ENCODE results near the gene TIMM44. TPM values are rescaled to one million over a fixed set of nuclear protein-coding genes. Genes with fewer than 3 reads are reported as not detected.

Gene TIMM44
- total and polyA plus RNA-seq, 4 donors, result 17.7 to 35.8 (median 26.6) TPM

DNA sequence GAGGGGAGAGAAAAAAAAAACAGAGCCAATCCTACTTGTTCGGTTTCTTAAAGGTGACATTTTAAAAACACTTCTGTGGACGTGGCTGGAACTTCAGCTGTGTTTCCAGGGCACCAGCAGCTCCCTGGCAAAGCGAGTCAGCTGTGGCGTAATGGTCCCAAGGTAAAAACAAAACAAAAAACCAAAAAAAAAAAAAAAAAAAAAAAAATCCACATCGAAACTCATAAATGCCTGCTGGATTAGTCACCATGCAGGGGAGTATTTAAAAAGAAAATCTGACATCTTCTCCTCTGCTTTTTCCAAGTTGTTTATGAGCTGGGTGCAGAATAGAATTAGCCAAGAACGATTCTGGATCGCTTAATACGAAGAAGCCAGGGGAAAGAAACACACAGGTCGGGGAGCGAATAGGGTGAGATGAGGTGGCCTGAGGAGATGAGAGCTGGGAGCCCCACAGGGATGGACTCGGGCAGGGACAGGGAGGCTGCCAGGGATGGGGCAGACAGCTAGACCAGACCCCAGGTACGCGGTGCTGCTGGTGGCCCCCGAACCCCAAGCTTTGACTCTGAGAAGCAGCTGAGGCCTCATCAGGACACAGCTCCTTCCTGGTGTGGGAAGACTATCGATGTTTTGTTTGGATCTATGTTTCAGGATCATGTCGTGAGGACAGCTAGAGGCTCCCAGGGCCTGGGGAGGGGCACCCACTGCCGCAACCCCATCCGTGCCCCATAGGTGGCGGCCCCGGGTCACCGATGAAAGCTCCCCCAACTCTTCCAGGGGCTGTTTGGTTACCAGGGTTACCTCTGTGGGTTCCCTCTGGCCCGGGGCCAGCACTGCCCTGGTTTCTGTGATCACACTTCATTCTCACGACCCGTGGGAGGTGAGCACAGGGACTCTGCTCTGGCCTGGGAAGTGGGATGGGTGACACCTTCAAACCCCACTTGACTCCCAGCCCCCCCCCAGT, 14.4 kb downstream of the TIMM44 start:
- Histone ChIP-seq H3K4me3 (ENCODE audit: low read depth in 1 of 3, low read length in 3 of 3) (no peak overlapping the region), H3K9me3 (ENCODE audit: control insufficient read depth in 4 of 4, low read length in 3 of 4) (no peaks in the 10 kb centered on the region), H3K36me3 (ENCODE audit: control insufficient read depth in 4 of 4, insufficient read depth in 3 of 4, low read depth in 1 of 4, low read length in 3 of 4) (peaks cover 12 to 38% (median 20%) of the 10 kb centered on the region in 4 donors), H3K4me1 (ENCODE audit: control insufficient read depth in 4 of 4, insufficient read depth in 4 of 4, low read length in 3 of 4) (peaks cover 8 to 12% (median 9%) of the 10 kb centered on the region in 4 donors), H3K27me3 (ENCODE audit: control insufficient read depth in 4 of 4, insufficient read depth in 4 of 4, low read length in 3 of 4) (no peaks in the 10 kb centered on the region), H3K27ac (ENCODE audit: low read depth in 1 of 2, low read length in 2 of 2) (no peak overlapping the region), H3K9ac (ENCODE audit: low read depth in 1 of 2, low read length in 2 of 2) (no peak overlapping the region)
- 83% methylated on average over 24 of the region's 24 CpGs for WGBS
- TF ChIP-seq CTCF (IDR thresholded peaks at IDR 0.05; ENCODE audit: low read depth, low read length, missing input control) (peak; percentile 7), TAF1 (conservative IDR thresholded peaks at IDR 0.05) (no peak), SP1 (IDR thresholded peaks at IDR 0.05) (no peak)
- DNase-seq (ENCODE audit: low spot score), result no peak

DNA sequence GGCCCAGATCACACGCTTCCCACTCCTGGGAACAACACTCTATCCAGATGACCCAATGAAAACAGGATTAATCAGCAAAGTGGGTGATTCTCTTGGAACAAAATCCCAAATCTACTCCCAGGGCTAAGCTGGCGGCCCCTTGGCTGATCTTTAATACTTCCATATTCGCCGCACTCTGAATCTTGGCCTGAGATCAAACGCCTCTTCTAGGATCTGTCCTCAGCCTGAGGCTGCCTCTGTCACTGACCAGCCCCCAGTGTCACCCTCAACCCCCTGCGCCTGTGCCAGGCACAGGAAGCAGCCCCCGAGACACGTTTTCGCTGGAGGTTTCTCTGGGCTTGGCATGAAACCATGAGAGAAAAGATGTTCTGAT, 15.1 kb downstream of the TIMM44 start:
- H3K27ac ChIP-seq (ENCODE audit: low read depth in 1 of 2, low read length in 2 of 2), result no peak overlapping the region
- WGBS, result 90% methylated on average over 9 of the region's 9 CpGs

More for the DNA sequence above, 15.1 kb downstream of the TIMM44 start:
- Histone ChIP-seq H3K9me3 (ENCODE audit: control insufficient read depth in 4 of 4, low read length in 3 of 4) (no peaks in the 10 kb centered on the region), H3K9ac (ENCODE audit: low read depth in 1 of 2, low read length in 2 of 2) (no peak overlapping the region), H3K36me3 (ENCODE audit: control insufficient read depth in 4 of 4, insufficient read depth in 3 of 4, low read depth in 1 of 4, low read length in 3 of 4) (peaks cover 8 to 31% (median 16%) of the 10 kb centered on the region in 4 donors), H3K4me3 (ENCODE audit: low read depth in 1 of 3, low read length in 3 of 3) (no peak overlapping the region), H3K27me3 (ENCODE audit: control insufficient read depth in 4 of 4, insufficient read depth in 4 of 4, low read length in 3 of 4) (no peaks in the 10 kb centered on the region), H3K4me1 (ENCODE audit: control insufficient read depth in 4 of 4, insufficient read depth in 4 of 4, low read length in 3 of 4) (peaks cover 8 to 12% (median 9%) of the 10 kb centered on the region in 4 donors)
- DNase-seq (ENCODE audit: low spot score), result no peak
- TF ChIP-seq HNF4A (conservative IDR thresholded peaks at IDR 0.05), result no peak
- TF ChIP-seq ATF3 (IDR thresholded peaks at IDR 0.05), result no peak
- no peak for TF ChIP-seq JUND (IDR thresholded peaks at IDR 0.05)
- TF ChIP-seq RAD21 (IDR thresholded peaks at IDR 0.05), result no peak
- TF ChIP-seq, protein P1, sequence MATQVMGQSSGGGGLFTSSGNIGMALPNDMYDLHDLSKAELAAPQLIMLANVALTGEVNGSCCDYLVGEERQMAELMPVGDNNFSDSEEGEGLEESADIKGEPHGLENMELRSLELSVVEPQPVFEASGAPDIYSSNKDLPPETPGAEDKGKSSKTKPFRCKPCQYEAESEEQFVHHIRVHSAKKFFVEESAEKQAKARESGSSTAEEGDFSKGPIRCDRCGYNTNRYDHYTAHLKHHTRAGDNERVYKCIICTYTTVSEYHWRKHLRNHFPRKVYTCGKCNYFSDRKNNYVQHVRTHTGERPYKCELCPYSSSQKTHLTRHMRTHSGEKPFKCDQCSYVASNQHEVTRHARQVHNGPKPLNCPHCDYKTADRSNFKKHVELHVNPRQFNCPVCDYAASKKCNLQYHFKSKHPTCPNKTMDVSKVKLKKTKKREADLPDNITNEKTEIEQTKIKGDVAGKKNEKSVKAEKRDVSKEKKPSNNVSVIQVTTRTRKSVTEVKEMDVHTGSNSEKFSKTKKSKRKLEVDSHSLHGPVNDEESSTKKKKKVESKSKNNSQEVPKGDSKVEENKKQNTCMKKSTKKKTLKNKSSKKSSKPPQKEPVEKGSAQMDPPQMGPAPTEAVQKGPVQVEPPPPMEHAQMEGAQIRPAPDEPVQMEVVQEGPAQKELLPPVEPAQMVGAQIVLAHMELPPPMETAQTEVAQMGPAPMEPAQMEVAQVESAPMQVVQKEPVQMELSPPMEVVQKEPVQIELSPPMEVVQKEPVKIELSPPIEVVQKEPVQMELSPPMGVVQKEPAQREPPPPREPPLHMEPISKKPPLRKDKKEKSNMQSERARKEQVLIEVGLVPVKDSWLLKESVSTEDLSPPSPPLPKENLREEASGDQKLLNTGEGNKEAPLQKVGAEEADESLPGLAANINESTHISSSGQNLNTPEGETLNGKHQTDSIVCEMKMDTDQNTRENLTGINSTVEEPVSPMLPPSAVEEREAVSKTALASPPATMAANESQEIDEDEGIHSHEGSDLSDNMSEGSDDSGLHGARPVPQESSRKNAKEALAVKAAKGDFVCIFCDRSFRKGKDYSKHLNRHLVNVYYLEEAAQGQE (IDR thresholded peaks at IDR 0.05), result no peak
- TF ChIP-seq SP1 (IDR thresholded peaks at IDR 0.05), result no peak
